Loucy (cell line): ENCODE results near the gene DOCK3.
A peak's percentile ranks its signal among the peaks of the same experiment; 100 is the strongest.
"Not testable (repeated sequence)": the region's sequence is repeated elsewhere in the genome, so short reads cannot be mapped to it uniquely, and the experiment has no call there.

Experiments used
- H2AFZ ChIP-seq: fragments of 200-600 bp; sonication (generic); 2 replicates; pipeline ENCODE4 v1.6.0; 2016; ENCODE audit warnings: antibody characterized with exemption, mild to moderate bottlenecking, low read length, moderate library complexity
- H3F3A ChIP-seq: fragments of 200-600 bp; 2 replicates; pipeline ENCODE4 v1.6.0; 2016; ENCODE audit warnings: antibody characterized with exemption, low read depth, mild to moderate bottlenecking
- H3K27me3 ChIP-seq: fragments of 200-600 bp; sonication (generic); 2 replicates; pipeline ENCODE4 v1.6.1; 2014; ENCODE audit warnings: low read length, mild to moderate bottlenecking; ENCODE audit not compliant: insufficient read depth, poor library complexity, severe bottlenecking
- H3K36me3 ChIP-seq: fragments of 200-600 bp; sonication (generic); 2 replicates; pipeline ENCODE4 v1.6.1; 2016; ENCODE audit warnings: low read length; ENCODE audit not compliant: insufficient read depth
- H3K4me1 ChIP-seq: fragments of 200-600 bp; sonication (generic); 2 replicates; pipeline ENCODE4 v1.5.1; 2014; ENCODE audit warnings: low read length, mild to moderate bottlenecking; ENCODE audit not compliant: insufficient read depth, poor library complexity, severe bottlenecking
- H3K4me2 ChIP-seq: fragments of 200-600 bp; sonication (generic); 2 replicates; pipeline ENCODE4 v1.6.0; 2014; ENCODE audit warnings: antibody characterized with exemption, low read length, low read depth, mild to moderate bottlenecking; ENCODE audit not compliant: poor library complexity, severe bottlenecking
- H3K4me3 ChIP-seq: fragments of 200-600 bp; sonication (generic); 2 replicates; pipeline ENCODE4 v1.5.1; 2014; ENCODE audit warnings: low read length, mild to moderate bottlenecking, mixed read lengths; ENCODE audit not compliant: poor library complexity, severe bottlenecking
- H3K79me2 ChIP-seq: fragments of 200-600 bp; sonication (generic); 2 replicates; pipeline ENCODE4 v1.6.1; 2014; ENCODE audit warnings: low read length; ENCODE audit not compliant: insufficient read depth
- H3K9ac ChIP-seq: fragments of 200-600 bp; sonication (generic); 2 replicates; pipeline ENCODE4 v1.6.0; 2014; ENCODE audit warnings: mild to moderate bottlenecking, low read depth, low read length, moderate library complexity; ENCODE audit not compliant: poor library complexity, severe bottlenecking
- H3K9me2 ChIP-seq: fragments of 200-600 bp; sonication (generic); replicated peaks from 2 replicates; pipeline ENCODE4 v1.6.1; 2016; ENCODE audit warnings: low read depth, low read length, mixed read lengths
- H3K9me3 ChIP-seq: fragments of 200-600 bp; sonication (generic); 2 replicates; pipeline ENCODE4 v1.6.1; 2014; ENCODE audit warnings: mild to moderate bottlenecking, antibody characterized with exemption, low read length, low read depth; ENCODE audit not compliant: insufficient read depth
- H4K20me1 ChIP-seq: fragments of 200-600 bp; sonication (generic); 2 replicates; pipeline ENCODE4 v1.6.0; 2014; ENCODE audit warnings: antibody characterized with exemption, low read length, mild to moderate bottlenecking; ENCODE audit not compliant: insufficient read depth, poor library complexity, severe bottlenecking
- EZH2phosphoT487 ChIP-seq: fragments of 200-600 bp; IDR thresholded peaks from 2 replicates; pipeline ENCODE4 v1.6.1; 2018; ENCODE audit warnings: antibody characterized with exemption, mild to moderate bottlenecking, moderate library complexity, borderline replicate concordance
- TF ChIP-seq, protein P1 (sequence below): fragments of 200-600 bp; sonication (generic); conservative IDR thresholded peaks from 2 replicates; pipeline ENCODE4 v1.5.1; 2014; ENCODE audit warnings: mild to moderate bottlenecking, antibody characterized with exemption, low read length

DOCK3 gene

GRCh38 chr3:51362476-51362875 lies 687.7 kb downstream of the DOCK3 start:
- TF ChIP-seq, protein P1, sequence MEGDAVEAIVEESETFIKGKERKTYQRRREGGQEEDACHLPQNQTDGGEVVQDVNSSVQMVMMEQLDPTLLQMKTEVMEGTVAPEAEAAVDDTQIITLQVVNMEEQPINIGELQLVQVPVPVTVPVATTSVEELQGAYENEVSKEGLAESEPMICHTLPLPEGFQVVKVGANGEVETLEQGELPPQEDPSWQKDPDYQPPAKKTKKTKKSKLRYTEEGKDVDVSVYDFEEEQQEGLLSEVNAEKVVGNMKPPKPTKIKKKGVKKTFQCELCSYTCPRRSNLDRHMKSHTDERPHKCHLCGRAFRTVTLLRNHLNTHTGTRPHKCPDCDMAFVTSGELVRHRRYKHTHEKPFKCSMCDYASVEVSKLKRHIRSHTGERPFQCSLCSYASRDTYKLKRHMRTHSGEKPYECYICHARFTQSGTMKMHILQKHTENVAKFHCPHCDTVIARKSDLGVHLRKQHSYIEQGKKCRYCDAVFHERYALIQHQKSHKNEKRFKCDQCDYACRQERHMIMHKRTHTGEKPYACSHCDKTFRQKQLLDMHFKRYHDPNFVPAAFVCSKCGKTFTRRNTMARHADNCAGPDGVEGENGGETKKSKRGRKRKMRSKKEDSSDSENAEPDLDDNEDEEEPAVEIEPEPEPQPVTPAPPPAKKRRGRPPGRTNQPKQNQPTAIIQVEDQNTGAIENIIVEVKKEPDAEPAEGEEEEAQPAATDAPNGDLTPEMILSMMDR: no peak
- no peak for TF ChIP-seq EZH2phosphoT487
- no peak overlapping the region for H3K9ac ChIP-seq
- H3K36me3 ChIP-seq: no peaks in the 10 kb centered on the region
- H3F3A ChIP-seq: no peaks in the 10 kb centered on the region
- H4K20me1 ChIP-seq: no peaks in the 10 kb centered on the region
- no peak overlapping the region for H3K4me2 ChIP-seq
- H3K4me3 ChIP-seq: no peak overlapping the region
- no peaks in the 10 kb centered on the region for H3K9me2 ChIP-seq
- H3K9me3 ChIP-seq: no peaks in the 10 kb centered on the region
- no peaks in the 10 kb centered on the region for H3K4me1 ChIP-seq
- H3K79me2 ChIP-seq: no peaks in the 10 kb centered on the region
- H2AFZ ChIP-seq: no peak overlapping the region
- H3K27me3 ChIP-seq: no peaks in the 10 kb centered on the region

GRCh38 chr3:51368276-51368675 lies 693.5 kb downstream of the DOCK3 start:
- H3K4me1 ChIP-seq, H3K4me3 ChIP-seq, H3K36me3 ChIP-seq, H3K9me2 ChIP-seq, H3K4me2 ChIP-seq, H3F3A ChIP-seq, H3K9me3 ChIP-seq, H3K9ac ChIP-seq, H2AFZ ChIP-seq, H4K20me1 ChIP-seq, H3K79me2 ChIP-seq, H3K27me3 ChIP-seq: not testable (repeated sequence)

GRCh38 chr3:51371943-51372557 lies 697.3 kb downstream of the DOCK3 start:
- Histone ChIP-seq H3K36me3 (no peaks in the 10 kb centered on the region), H3K4me3 (no peak overlapping the region), H4K20me1 (no peaks in the 10 kb centered on the region), H3K4me1 (no peaks in the 10 kb centered on the region), H3K9me2 (no peaks in the 10 kb centered on the region), H3F3A (no peaks in the 10 kb centered on the region), H3K79me2 (no peaks in the 10 kb centered on the region), H2AFZ (peak overlapping the region; percentile 46; the same call in 1 of the 2 replicates), H3K27me3 (no peaks in the 10 kb centered on the region), H3K9me3 (no peaks in the 10 kb centered on the region), H3K9ac (no peak overlapping the region), H3K4me2 (no peak overlapping the region)
- no peak for TF ChIP-seq EZH2phosphoT487
- TF ChIP-seq, protein P1: peak; percentile 76

DNA sequence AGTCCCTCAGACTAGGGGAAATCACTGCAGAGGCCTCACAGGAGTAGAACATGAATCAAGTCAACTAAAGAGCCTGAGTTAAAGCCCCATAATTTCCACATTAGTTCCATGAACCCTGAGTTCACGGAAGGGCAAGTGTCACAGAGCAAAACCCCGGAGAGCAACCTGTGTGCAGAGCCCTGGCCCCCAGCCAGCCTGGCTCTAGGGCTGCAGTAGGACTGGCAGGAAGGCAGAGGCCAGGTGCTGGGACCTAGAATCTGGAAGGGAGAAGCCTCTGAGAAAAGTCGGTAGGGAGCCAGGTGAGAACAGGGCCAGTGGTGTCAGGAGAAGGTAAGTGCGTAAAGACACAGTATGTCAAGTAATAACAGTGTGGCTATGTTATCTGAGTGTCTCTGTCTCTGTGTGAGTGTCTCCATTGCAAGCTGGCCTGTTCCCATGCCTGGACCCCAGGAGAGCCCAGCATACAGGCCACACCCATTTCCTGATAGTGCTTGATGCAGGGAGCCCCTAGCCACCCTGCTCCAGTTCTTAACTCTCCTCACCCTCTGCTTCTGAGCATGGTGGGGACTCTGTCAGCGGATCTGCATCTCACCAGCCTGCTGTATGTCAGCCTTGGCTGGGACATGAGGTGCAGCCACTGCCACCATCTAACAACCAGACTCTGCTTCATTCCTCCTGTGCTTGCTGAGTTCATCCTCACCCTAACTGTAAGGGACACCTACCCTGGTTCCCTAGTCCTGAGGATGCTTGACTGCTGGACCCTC lies 699.1 kb downstream of the DOCK3 start:
- H4K20me1 ChIP-seq: no peaks in the 10 kb centered on the region
- H3K27me3 ChIP-seq: no peaks in the 10 kb centered on the region
- no peak overlapping the region for H3K9ac ChIP-seq
- no peaks in the 10 kb centered on the region for H3K9me2 ChIP-seq
- H3K4me2 ChIP-seq: no peak overlapping the region
- H3K4me1 ChIP-seq: peaks cover under 1% of the 10 kb centered on the region
- H3K9me3 ChIP-seq: no peaks in the 10 kb centered on the region
- H3K36me3 ChIP-seq: no peaks in the 10 kb centered on the region
- no peaks in the 10 kb centered on the region for H3K79me2 ChIP-seq
- no peak for TF ChIP-seq EZH2phosphoT487
- TF ChIP-seq, protein P1: no peak
- no peak overlapping the region for H3K4me3 ChIP-seq
- H3F3A ChIP-seq: no peaks in the 10 kb centered on the region
- no peak overlapping the region for H2AFZ ChIP-seq
